Measurements from ENCODE around the gene MSANTD4.
"Not testable (repeated sequence)": the region's sequence is repeated elsewhere in the genome, so short reads cannot be mapped to it uniquely, and the experiment has no call there.

The MSANTD4 gene

GRCh38 chr11:106014620-106015019 is 7.4 kb downstream of the MSANTD4 start:
- no peak for DNase-seq (ENCODE audit: low read depth in 2 of 2, low spot score in 1 of 2)

DNA sequence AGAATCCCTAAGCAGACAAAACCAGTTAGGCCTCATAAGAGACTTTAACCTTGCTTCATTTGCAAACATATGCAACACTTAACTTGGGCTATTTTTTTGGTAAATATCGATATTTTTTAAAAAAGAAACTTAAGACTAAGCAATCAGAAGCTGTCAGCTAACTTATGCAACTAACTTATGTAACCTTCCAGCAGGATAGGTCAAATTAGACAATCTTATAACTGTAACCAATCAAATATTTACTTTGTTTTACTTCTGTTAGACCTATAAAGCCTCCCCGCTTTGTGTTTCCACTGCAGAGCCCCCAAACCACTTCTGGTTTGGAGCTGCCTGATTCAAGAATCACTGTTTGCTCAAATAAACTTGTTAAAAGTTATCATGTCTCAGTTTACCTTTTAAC is 8.0 kb downstream of the MSANTD4 start:
- DNase-seq (ENCODE audit: low read depth in 2 of 2, low spot score in 1 of 2), result no peak

GRCh38 chr11:106012744-106013143 is 9.3 kb downstream of the MSANTD4 start:
- no peak for DNase-seq (ENCODE audit: low read depth in 2 of 2, low spot score in 1 of 2)

- DNase-seq (ENCODE audit: low read depth in 2 of 2, low spot score in 1 of 2), result no peak
Measured at GRCh38 chr11:106011481-106011880, 10.6 kb downstream of the MSANTD4 start.

GRCh38 chr11:106003094-106003493 is 18.9 kb downstream of the MSANTD4 start:
- DNase-seq (ENCODE audit: low read depth in 2 of 2, low spot score in 1 of 2), result not testable (repeated sequence)

- DNase-seq (ENCODE audit: low read depth in 2 of 2, low spot score in 1 of 2), result no peak
Measured at GRCh38 chr11:106001304-106002012, 20.6 kb downstream of the MSANTD4 start.

- DNase-seq (ENCODE audit: low read depth in 2 of 2, low spot score in 1 of 2), result no peak
Measured at GRCh38 chr11:105991888-105992287, 30.2 kb downstream of the MSANTD4 start.

DNA sequence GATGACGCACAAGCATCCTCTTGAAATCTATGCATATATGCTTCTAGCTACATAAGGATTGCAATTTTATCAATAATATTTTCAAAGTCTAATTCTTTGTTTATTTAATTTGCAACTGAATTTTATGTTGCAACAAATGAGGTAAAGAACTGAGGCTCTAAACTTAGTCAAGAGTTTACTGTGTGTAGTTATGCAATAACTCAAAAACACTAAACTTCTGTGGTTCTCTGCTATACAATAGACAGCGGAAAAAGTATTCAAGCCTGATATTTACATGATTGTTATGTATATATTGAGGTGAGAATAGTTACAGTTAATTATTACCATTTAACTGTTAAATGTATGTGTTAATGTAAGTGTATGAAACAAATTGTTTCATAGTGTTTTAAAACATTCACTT is 32.9 kb downstream of the MSANTD4 start:
- DNase-seq (ENCODE audit: low read depth in 2 of 2, low spot score in 1 of 2), result no peak

- DNase-seq (ENCODE audit: low read depth in 2 of 2, low spot score in 1 of 2), result no peak
Measured at GRCh38 chr11:105988197-105988596, 33.8 kb downstream of the MSANTD4 start.

DNA sequence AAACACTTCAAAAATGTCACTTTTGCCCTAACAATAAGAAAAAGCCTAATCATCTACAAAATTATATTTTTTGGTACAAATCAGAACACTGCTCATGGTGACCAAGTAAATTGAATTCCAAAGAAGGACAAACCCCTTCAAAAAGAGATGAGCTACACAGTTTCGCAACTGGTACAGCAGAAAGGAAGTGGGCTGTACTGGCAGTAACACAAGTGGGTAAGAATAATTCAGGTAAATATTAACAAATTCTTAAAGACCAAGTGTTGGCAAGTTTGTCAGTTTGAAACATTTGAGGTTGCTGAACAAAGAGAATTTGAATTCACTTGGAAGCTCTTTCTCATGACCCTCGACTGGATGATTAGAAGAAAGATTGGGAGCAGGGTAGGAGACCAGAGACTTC is 35.5 kb downstream of the MSANTD4 start:
- no peak for DNase-seq (ENCODE audit: low read depth in 2 of 2, low spot score in 1 of 2)

GRCh38 chr11:105979997-105980703 is 41.9 kb downstream of the MSANTD4 start:
- no peak for DNase-seq (ENCODE audit: low read depth in 2 of 2, low spot score in 1 of 2)

DNA sequence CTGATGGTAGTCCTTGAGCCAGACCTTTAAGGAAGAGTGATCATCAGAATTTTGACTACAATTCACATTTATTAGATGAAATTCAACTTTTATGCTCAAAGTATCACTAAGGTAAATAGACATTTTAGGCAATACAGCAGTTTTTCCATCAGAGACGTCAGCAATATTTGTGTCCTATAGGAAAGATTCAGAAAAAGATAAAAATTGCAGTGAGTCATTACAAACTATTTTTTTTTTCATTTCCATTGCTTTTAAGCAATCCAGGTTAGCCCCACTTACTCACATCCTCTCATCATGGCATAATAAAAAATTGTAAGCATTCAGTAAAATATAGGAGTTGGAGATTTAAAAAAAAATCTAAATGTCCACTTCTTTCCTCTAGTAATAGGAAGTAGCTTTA is 46.9 kb downstream of the MSANTD4 start:
- DNase-seq (ENCODE audit: low read depth in 2 of 2, low spot score in 1 of 2), result no peak

GRCh38 chr11:105969756-105970155 is 52.3 kb downstream of the MSANTD4 start:
- no peak for DNase-seq (ENCODE audit: low read depth in 2 of 2, low spot score in 1 of 2)

GRCh38 chr11:105968021-105968697 is 53.9 kb downstream of the MSANTD4 start:
- DNase-seq (ENCODE audit: low read depth in 2 of 2, low spot score in 1 of 2), result no peak

GRCh38 chr11:105960252-105961245 is 61.5 kb downstream of the MSANTD4 start:
- no peak for DNase-seq (ENCODE audit: low read depth in 2 of 2, low spot score in 1 of 2)
